H9 (cell line): ENCODE measurements around the gene BNIP5. TPM values are rescaled to one million over a fixed set of nuclear protein-coding genes. Genes with fewer than 3 reads are reported as not detected.

Source experiments
- DNase-seq: peaks from one replicate; pipeline ENCODE4 v3.0.0-alpha.2; 2017
- H2AFZ ChIP-seq: one replicate; pipeline ENCODE4 v1.6.1; 2013; ENCODE audit warnings: mild to moderate bottlenecking, low read length, control low read depth, moderate library complexity
- H2AK5ac ChIP-seq: 2 replicates; pipeline ENCODE4 v1.6.1; 2013; ENCODE audit warnings: low read length, control low read depth, mixed read lengths; ENCODE audit not compliant: insufficient read length
- H2BK120ac ChIP-seq: one replicate; pipeline ENCODE4 v1.6.1; 2013; ENCODE audit warnings: low read depth, mild to moderate bottlenecking, low read length, control low read depth, inconsistent platforms; ENCODE audit not compliant: poor library complexity, severe bottlenecking
- H2BK12ac ChIP-seq: 2 replicates; pipeline ENCODE4 v1.6.1; 2013; ENCODE audit warnings: low read length, control low read depth, mixed read lengths, low read depth; ENCODE audit not compliant: insufficient read length
- H2BK15ac ChIP-seq: 2 replicates; pipeline ENCODE4 v1.6.1; 2013; ENCODE audit warnings: low read depth, low read length, control low read depth
- H2BK20ac ChIP-seq: one replicate; pipeline ENCODE4 v1.6.1; 2013; ENCODE audit warnings: low read depth, mild to moderate bottlenecking, low read length, control low read depth, inconsistent platforms; ENCODE audit not compliant: poor library complexity, severe bottlenecking
- H2BK5ac ChIP-seq: 2 replicates; pipeline ENCODE4 v1.6.1; 2013; ENCODE audit warnings: low read length, control low read depth, mixed read lengths; ENCODE audit not compliant: insufficient read length
- H3K14ac ChIP-seq: 2 replicates; pipeline ENCODE4 v1.6.1; 2013; ENCODE audit warnings: low read length, control low read depth; ENCODE audit not compliant: insufficient read depth
- H3K18ac ChIP-seq: 2 replicates; pipeline ENCODE4 v1.6.1; 2013; ENCODE audit warnings: low read depth, mild to moderate bottlenecking, mixed read lengths, low read length, control low read depth; ENCODE audit not compliant: insufficient read length
- H3K23ac ChIP-seq: 2 replicates; pipeline ENCODE4 v1.6.1; 2013; ENCODE audit warnings: low read length, control low read depth, mixed read lengths, low read depth; ENCODE audit not compliant: insufficient read length
- H3K23me2 ChIP-seq: 2 replicates; pipeline ENCODE4 v1.6.1; 2013; ENCODE audit warnings: low read depth, mild to moderate bottlenecking, mixed read lengths, low read length, control low read depth; ENCODE audit not compliant: insufficient read length, poor library complexity, severe bottlenecking
- H3K27ac ChIP-seq: 2 replicates; pipeline ENCODE4 v1.5.1; 2013; ENCODE audit warnings: low read length, control low read depth, mixed read lengths, low read depth; ENCODE audit not compliant: insufficient read length
- H3K27me3 ChIP-seq: 2 replicates; pipeline ENCODE4 v1.6.1; 2013; ENCODE audit warnings: low read length, control low read depth, inconsistent platforms; ENCODE audit not compliant: insufficient read depth
- H3K4ac ChIP-seq: 2 replicates; pipeline ENCODE4 v1.6.1; 2013; ENCODE audit warnings: low read depth, mild to moderate bottlenecking, control low read depth, inconsistent platforms, low read length, moderate library complexity
- H3K4me1 ChIP-seq: 2 replicates; pipeline ENCODE4 v1.6.1; 2013; ENCODE audit warnings: low read length, control low read depth, inconsistent platforms; ENCODE audit not compliant: insufficient read depth
- H3K4me2 ChIP-seq: 2 replicates; pipeline ENCODE4 v1.6.1; 2013; ENCODE audit warnings: low read length, control low read depth, mixed read lengths; ENCODE audit not compliant: insufficient read length, insufficient read depth
- H3K56ac ChIP-seq: 2 replicates; pipeline ENCODE4 v1.6.1; 2013; ENCODE audit warnings: low read depth, mild to moderate bottlenecking, mixed read lengths, low read length, control low read depth; ENCODE audit not compliant: insufficient read length
- H3K79me1 ChIP-seq: 2 replicates; pipeline ENCODE4 v1.6.1; 2013; ENCODE audit warnings: low read depth, mild to moderate bottlenecking, moderate library complexity, low read length, control low read depth, inconsistent platforms; ENCODE audit not compliant: insufficient read depth, poor library complexity, severe bottlenecking
- H3K79me2 ChIP-seq: 2 replicates; pipeline ENCODE4 v1.6.1; 2013; ENCODE audit warnings: low read length, control low read depth, inconsistent platforms; ENCODE audit not compliant: insufficient read depth
- H3K9ac ChIP-seq: 2 replicates; pipeline ENCODE4 v1.6.1; 2013; ENCODE audit warnings: low read length, control low read depth, mixed read lengths; ENCODE audit not compliant: insufficient read length; ENCODE audit errors: extremely low read depth
- H3K9me3 ChIP-seq: one replicate; pipeline ENCODE4 v1.6.1; 2013; ENCODE audit warnings: low read depth, low read length, inconsistent platforms; ENCODE audit not compliant: control insufficient read depth
- H3T11ph ChIP-seq: one replicate; pipeline ENCODE4 v1.6.1; 2013; ENCODE audit warnings: mild to moderate bottlenecking, low read length, control low read depth, inconsistent platforms
- H4K20me1 ChIP-seq: one replicate; pipeline ENCODE4 v1.6.1; 2013; ENCODE audit not compliant: control insufficient read depth, insufficient read length, insufficient read depth
- H4K5ac ChIP-seq: 2 replicates; pipeline ENCODE4 v1.6.1; 2013; ENCODE audit warnings: low read depth, mild to moderate bottlenecking, mixed read lengths, low read length, control low read depth; ENCODE audit not compliant: insufficient read length
- H4K8ac ChIP-seq: replicated peaks from 2 replicates; pipeline ENCODE4 v1.6.1; 2013; ENCODE audit warnings: low read length, control low read depth, mixed read lengths, low read depth; ENCODE audit not compliant: insufficient read length
- H4K91ac ChIP-seq: 2 replicates; pipeline ENCODE4 v1.6.1; 2013; ENCODE audit warnings: low read depth, mild to moderate bottlenecking, moderate library complexity, mixed read lengths, low read length, control low read depth; ENCODE audit not compliant: insufficient read length
- H3K27ac Mint-ChIP-seq, 3 experiments: 2 replicates in 2 of 3; 3 replicates in 1 of 3; pipeline ENCODE4 v1.8.0; 2020 to 2021; ENCODE audit warnings: mixed read lengths in 3 of 3, mild to moderate bottlenecking in 1 of 3, moderate library complexity in 1 of 3
- H3K27me3 Mint-ChIP-seq: 2 replicates; pipeline ENCODE4 v1.8.0; 2021; ENCODE audit warnings: low read depth, mild to moderate bottlenecking, moderate library complexity, mixed read lengths
- H3K36me3 Mint-ChIP-seq, 3 experiments: 2 replicates in 2 of 3; 3 replicates in 1 of 3; pipeline ENCODE4 v1.8.0; 2020 to 2021; ENCODE audit warnings: low read depth in 3 of 3, mixed read lengths in 3 of 3; ENCODE audit not compliant: insufficient read depth in 1 of 3
- H3K4me1 Mint-ChIP-seq, 2 experiments: 2 replicates each; pipeline ENCODE4 v1.8.0; 2020; ENCODE audit warnings: mixed read lengths in 2 of 2
- H3K4me3 Mint-ChIP-seq, 2 experiments: 2 replicates in 1 of 2; 3 replicates in 1 of 2; pipeline ENCODE4 v1.8.0; 2020 to 2021; ENCODE audit warnings: mild to moderate bottlenecking in 2 of 2, mixed read lengths in 2 of 2, moderate library complexity in 1 of 2
- H3K9me3 Mint-ChIP-seq, 2 experiments: 2 replicates in 1 of 2; 3 replicates in 1 of 2; pipeline ENCODE4 v1.8.0; 2020; ENCODE audit warnings: mild to moderate bottlenecking in 2 of 2, mixed read lengths in 2 of 2, moderate library complexity in 1 of 2
- CTCF ChIP-seq: fragments of 200-600 bp; sonication (generic); conservative IDR thresholded peaks from 3 replicates; pipeline ENCODE4 v1.8.0; 2021; ENCODE audit warnings: antibody characterized with exemption, mild to moderate bottlenecking
- WGBS: extraction: QIAGEN DNeasy Blood & Tissue Kit; methylation state at CpG from one replicate; pipeline ENCODE4 v1.1.7; 2013; ENCODE audit warnings: missing lambda C conversion rate, low lambda C conversion rate, mixed read lengths; ENCODE audit not compliant: insufficient read length; ENCODE audit errors: extremely low coverage; 5-methylcytosine and 5-hydroxymethylcytosine counted together
- total RNA-seq: library from RNA; stranded (reverse); gene quantifications from 2 replicates; pipeline ENCODE4 v1.2.1, GENCODE V29; 2021

The BNIP5 gene
- total RNA-seq, 1 experiment from 2014 or later, result not detected

- Mint-ChIP-seq H3K27ac (no peak overlapping the region), H3K4me1 (peaks cover 8 to 11% of the 10 kb centered on the region in 2 experiments), H3K27me3 (peaks cover 3% of the 10 kb centered on the region), H3K9me3 (no peaks in the 10 kb centered on the region), H3K36me3 (no peaks in the 10 kb centered on the region; a peak in 1 of 7 replicates), H3K4me3 (no peak overlapping the region)
- Histone ChIP-seq H3K23ac (no peak overlapping the region), H2AFZ (no peak overlapping the region), H3K23me2 (peaks cover 4% of the 10 kb centered on the region), H4K91ac (no peak overlapping the region), H3K4me1 (no peaks in the 10 kb centered on the region), H3K27me3 (no peaks in the 10 kb centered on the region), H4K20me1 (no peaks in the 10 kb centered on the region), H3K4me2 (no peak overlapping the region), H3K18ac (no peak overlapping the region), H3K9ac (no peak overlapping the region), H3K14ac (no peak overlapping the region), H3K56ac (no peak overlapping the region), H2BK5ac (no peak overlapping the region), H4K5ac (no peak overlapping the region), H2AK5ac (no peak overlapping the region), H3K79me1 (no peaks in the 10 kb centered on the region), H2BK20ac (no peak overlapping the region), H3K9me3 (no peaks in the 10 kb centered on the region), H2BK12ac (no peak overlapping the region), H3K4ac (no peak overlapping the region), H2BK120ac (no peak overlapping the region), H4K8ac (no peak overlapping the region), H3K27ac (no peak overlapping the region), H3K79me2 (no peaks in the 10 kb centered on the region), H3T11ph (no peak overlapping the region), H2BK15ac (no peak overlapping the region)
- WGBS, result no CpG with 5 or more reads among the region's 4 CpGs
- no peak for TF ChIP-seq CTCF
- DNase-seq, result no peak
These were observed 38.7 kb downstream of the BNIP5 start for GRCh38 chr6:36298027-36298426.
